Omental fat pad (tissue), 4 donors: ENCODE results near the gene CPED1. TPM values are rescaled to one million over a fixed set of nuclear protein-coding genes. Genes with fewer than 3 reads are reported as not detected.

Experiments
- ATAC-seq: fragments of 150-250 bp; one replicate; pipeline ENCODE4 v1.9.1; 2016; ENCODE audit warnings: mild to moderate bottlenecking, moderate library complexity; ENCODE audit not compliant: low FRiP score
- DNase-seq: peaks from one replicate; pipeline ENCODE4 v3.0.0-alpha.2; 2019; ENCODE audit warnings: low spot score
- CTCF ChIP-seq, 3 donors: fragments of 450-650 bp; IDR thresholded peaks; one replicate each; pipeline ENCODE4 v1.5.1; 2016 to 2017; ENCODE audit warnings: antibody characterized with exemption in 3 of 3, mild to moderate bottlenecking in 3 of 3, moderate library complexity in 2 of 3
- total RNA-seq, 4 donors: library from RNA; depleted of rRNA; stranded (reverse); fragments of >200 nt; gene quantifications; one replicate each; pipeline ENCODE4 v1.1.0, GENCODE V29; 2016

CPED1 gene
- total RNA-seq, 4 donors from 2014 or later: 24.9 to 63.9 (median 40.9) TPM

GRCh38 chr7:121273467-121274167 is 285.1 kb downstream of the CPED1 start:
- no peak for TF ChIP-seq CTCF (IDR thresholded peaks at IDR 0.05)
- DNase-seq (no peak), ATAC-seq (no peak)

GRCh38 chr7:121274467-121274866 is 286.0 kb downstream of the CPED1 start:
- no peak for ATAC-seq
- no peak for DNase-seq
- no peak for TF ChIP-seq CTCF (IDR thresholded peaks at IDR 0.05)

- ATAC-seq (no peak), DNase-seq (no peak)
- TF ChIP-seq CTCF (IDR thresholded peaks at IDR 0.05): no peak
Measured at GRCh38 chr7:121275204-121275603, 286.7 kb downstream of the CPED1 start.

- DNase-seq: no peak
Measured at GRCh38 chr7:121276313-121276712, 287.8 kb downstream of the CPED1 start.

GRCh38 chr7:121278120-121279021 is 289.9 kb downstream of the CPED1 start:
- TF ChIP-seq CTCF (IDR thresholded peaks at IDR 0.05): no peak
- no peak for DNase-seq
- ATAC-seq: no peak

More at GRCh38 chr7:121276313-121276712, 287.8 kb downstream of the CPED1 start:
- TF ChIP-seq CTCF (IDR thresholded peaks at IDR 0.05): no peak
- ATAC-seq: no peak

GRCh38 chr7:121279060-121279620 is 290.6 kb downstream of the CPED1 start:
- TF ChIP-seq CTCF (IDR thresholded peaks at IDR 0.05): no peak
- ATAC-seq (no peak), DNase-seq (no peak)
